Epithelial cell of proximal tubule (primary cell): ENCODE data around the gene DNALI1. TPM values are rescaled to one million over a fixed set of nuclear protein-coding genes. Genes with fewer than 3 reads are reported as not detected.
"Not testable (repeated sequence)": the region's sequence is repeated elsewhere in the genome, so short reads cannot be mapped to it uniquely, and the experiment has no call there.

Source experiments
- DNase-seq: peaks from one replicate; pipeline ENCODE4 v3.0.0-alpha.2; 2011; ENCODE audit warnings: low read depth
- H3K4me3 ChIP-seq: 2 replicates; pipeline ENCODE4 v1.5.1; 2011; ENCODE audit warnings: low read depth, mild to moderate bottlenecking, low read length
- total RNA-seq: library from RNA; depleted of rRNA; stranded (reverse); fragments of >200 nt; gene quantifications from 2 replicates; pipeline ENCODE4 v1.2.3, GENCODE V29; 2015
- TF ChIP-seq, protein P1 (sequence below): conservative IDR thresholded peaks from 2 replicates; pipeline ENCODE4 v1.5.1; 2012; ENCODE audit warnings: low read depth, mild to moderate bottlenecking, low read length

DNALI1 gene
- total RNA-seq, 1 donor from 2014 or later = 16.4 TPM

DNA sequence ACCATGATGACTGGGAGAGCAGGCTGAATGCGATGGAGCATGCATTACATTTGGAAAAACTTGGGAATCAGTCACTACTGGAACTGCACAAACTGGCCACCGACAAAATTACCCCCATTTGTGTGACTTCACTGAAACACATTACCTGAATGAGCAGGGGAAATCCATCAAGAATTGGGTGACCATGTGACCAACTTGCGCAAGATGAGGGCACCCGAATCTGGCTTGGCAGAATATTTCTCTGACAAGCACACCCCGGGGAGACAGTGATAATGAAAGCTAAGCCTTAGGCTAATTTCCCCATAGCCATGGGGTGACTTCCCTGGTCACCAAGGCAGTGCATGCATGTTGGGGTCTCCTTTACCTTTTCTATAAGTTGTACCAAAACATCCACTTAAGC lies 11.7 kb upstream of the DNALI1 start:
- TF ChIP-seq, protein P1, sequence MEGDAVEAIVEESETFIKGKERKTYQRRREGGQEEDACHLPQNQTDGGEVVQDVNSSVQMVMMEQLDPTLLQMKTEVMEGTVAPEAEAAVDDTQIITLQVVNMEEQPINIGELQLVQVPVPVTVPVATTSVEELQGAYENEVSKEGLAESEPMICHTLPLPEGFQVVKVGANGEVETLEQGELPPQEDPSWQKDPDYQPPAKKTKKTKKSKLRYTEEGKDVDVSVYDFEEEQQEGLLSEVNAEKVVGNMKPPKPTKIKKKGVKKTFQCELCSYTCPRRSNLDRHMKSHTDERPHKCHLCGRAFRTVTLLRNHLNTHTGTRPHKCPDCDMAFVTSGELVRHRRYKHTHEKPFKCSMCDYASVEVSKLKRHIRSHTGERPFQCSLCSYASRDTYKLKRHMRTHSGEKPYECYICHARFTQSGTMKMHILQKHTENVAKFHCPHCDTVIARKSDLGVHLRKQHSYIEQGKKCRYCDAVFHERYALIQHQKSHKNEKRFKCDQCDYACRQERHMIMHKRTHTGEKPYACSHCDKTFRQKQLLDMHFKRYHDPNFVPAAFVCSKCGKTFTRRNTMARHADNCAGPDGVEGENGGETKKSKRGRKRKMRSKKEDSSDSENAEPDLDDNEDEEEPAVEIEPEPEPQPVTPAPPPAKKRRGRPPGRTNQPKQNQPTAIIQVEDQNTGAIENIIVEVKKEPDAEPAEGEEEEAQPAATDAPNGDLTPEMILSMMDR = no peak
- DNase-seq = no peak
- H3K4me3 ChIP-seq = no peak overlapping the region

GRCh38 chr1:37549341-37549740 lies 7.4 kb upstream of the DNALI1 start:
- TF ChIP-seq, protein P1 = no peak
- H3K4me3 ChIP-seq = no peak overlapping the region
- DNase-seq = no peak

GRCh38 chr1:37553598-37553926 lies 3.2 kb upstream of the DNALI1 start:
- no peak for DNase-seq
- peak overlapping the region; percentile 84 for H3K4me3 ChIP-seq
- TF ChIP-seq, protein P1 = no peak

GRCh38 chr1:37553927-37554808 lies 2.6 kb upstream of the DNALI1 start, which contains the start of gene SNIP1:
SNIP1 (minus strand) TSS chr1:37554293; CDS start chr1:37554229, 64 bp downstream.
- no peak for DNase-seq
- TF ChIP-seq, protein P1 = no peak
- peak within 1 kb of the TSS; percentile 84 for H3K4me3 ChIP-seq

- DNase-seq = no peak
- TF ChIP-seq, protein P1 = no peak
- H3K4me3 ChIP-seq = peak overlapping the region; percentile 80
Observed at GRCh38 chr1:37557402-37557801, 662 bp downstream of the DNALI1 start.

DNA sequence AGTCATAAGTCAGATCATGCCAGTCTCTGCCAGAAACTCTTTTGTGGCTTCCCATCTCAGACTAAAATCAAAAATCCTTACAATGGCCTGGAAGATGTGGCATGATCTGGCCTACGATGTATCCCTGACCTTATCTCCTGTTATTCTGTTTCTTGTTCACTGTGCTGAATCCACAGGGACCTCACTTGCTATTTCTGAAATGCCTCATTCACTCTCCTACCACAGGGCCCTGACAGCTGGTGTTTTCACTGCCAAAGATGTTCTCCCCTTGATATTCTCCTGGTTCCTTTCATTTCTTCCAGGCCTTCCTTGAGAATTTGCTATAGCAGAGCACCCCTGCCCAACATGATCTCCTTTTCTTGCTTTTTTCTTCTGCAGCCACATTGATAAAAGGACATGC lies 1.7 kb downstream of the DNALI1 start:
- TF ChIP-seq, protein P1 = no peak
- DNase-seq = no peak

GRCh38 chr1:37559080-37559479 lies 2.3 kb downstream of the DNALI1 start:
- TF ChIP-seq, protein P1 = no peak
- DNase-seq = no peak

More for the DNA sequence above, 1.7 kb downstream of the DNALI1 start:
- H3K4me3 ChIP-seq = no peak overlapping the region

DNA sequence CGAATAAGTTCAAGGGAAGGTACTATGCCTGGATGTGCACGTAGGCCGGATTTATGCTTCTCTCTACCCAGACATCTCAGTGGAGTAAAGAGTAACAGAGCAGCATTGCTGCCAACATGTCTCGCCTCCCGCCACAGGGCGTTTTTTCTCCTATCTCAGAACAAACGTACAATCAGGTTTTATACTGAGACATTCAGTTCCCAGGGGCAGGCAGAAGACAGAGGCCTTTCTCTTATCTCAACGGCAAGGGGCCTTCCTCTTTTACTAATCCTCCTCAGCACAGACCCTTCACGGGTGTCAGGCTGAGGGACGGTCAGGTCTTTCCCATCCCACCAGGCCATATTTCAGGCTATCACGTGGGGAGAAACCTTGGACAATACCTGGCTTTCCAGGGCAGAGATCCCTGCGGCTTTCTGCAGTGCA lies 3.2 kb downstream of the DNALI1 start:
- not testable (repeated sequence) for DNase-seq, H3K4me3 ChIP-seq

More at GRCh38 chr1:37559080-37559479, 2.3 kb downstream of the DNALI1 start:
- no peak overlapping the region for H3K4me3 ChIP-seq
